ENCODE data around the gene UBE2Q2. TPM values are rescaled to one million over a fixed set of nuclear protein-coding genes. Genes with fewer than 3 reads are reported as not detected.
A peak's percentile ranks its signal among the peaks of the same experiment; 100 is the strongest.

The UBE2Q2 gene
- total and polyA plus RNA-seq, 2 experiments from 2014 or later, result 44.1 to 63.6 TPM

DNA sequence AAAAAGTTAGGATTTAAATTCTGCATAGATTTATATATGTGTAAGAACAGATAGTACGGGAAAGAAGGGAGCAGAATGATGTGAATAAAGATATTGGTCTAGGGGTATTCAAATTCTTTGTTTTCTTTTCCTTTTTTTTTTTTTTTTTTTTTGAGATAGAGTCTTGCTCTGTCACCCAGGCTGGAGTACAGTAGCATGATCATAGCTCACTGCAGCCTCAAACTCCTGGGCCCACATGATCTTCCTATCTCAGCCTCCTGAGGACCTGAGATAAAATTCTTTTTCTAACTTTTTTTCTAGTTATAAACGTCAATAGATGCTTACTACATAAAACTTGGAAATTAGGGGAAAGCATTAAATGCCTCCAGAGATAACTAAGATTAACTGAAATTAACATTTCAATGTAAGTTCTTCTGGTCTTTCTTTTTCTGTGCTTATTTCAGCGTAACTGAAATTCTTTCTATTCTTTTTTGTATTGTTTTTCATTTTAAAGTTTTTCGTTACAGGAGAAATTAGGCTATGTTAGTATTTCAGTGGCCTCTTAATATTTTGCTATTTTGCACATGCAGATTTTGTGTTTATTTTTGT is 29.2 kb downstream of the UBE2Q2 start:
- no peaks in the 10 kb centered on the region for H3F3A ChIP-seq (ENCODE audit: insufficient read depth)
- no peak overlapping the region for H3K9ac ChIP-seq
- WGBS, 2 experiments (ENCODE audit: low coverage in 1 of 2, low lambda C conversion rate in 2 of 2, missing lambda C conversion rate in 2 of 2), result 85 to 93% methylated on average over 4 of the region's 4 CpGs
- H3K27me3 ChIP-seq (replicated peaks; ENCODE audit: insufficient read depth), result no peaks in the 10 kb centered on the region
- no peak overlapping the region for H3K4me2 ChIP-seq (ENCODE audit: unreplicated experiment)
- TF ChIP-seq EZH2 (IDR thresholded peaks at IDR 0.05; ENCODE audit: insufficient read depth, poor library complexity, severe bottlenecking), result no peak
- no peak for TF ChIP-seq EZH2phosphoT487 (IDR thresholded peaks at IDR 0.05; ENCODE audit: insufficient read depth, low read depth)
- no peak overlapping the region for H3K27ac ChIP-seq
- H3K4me1 ChIP-seq (ENCODE audit: insufficient read depth), result no peaks in the 10 kb centered on the region
- no peak overlapping the region for H3K4me3 ChIP-seq
- peaks cover 42% of the 10 kb centered on the region for H3K36me3 ChIP-seq (ENCODE audit: low read depth)
- no peaks in the 10 kb centered on the region for H3K9me2 ChIP-seq (ENCODE audit: insufficient read depth)
- DNase-seq, result no peak
- no peaks in the 10 kb centered on the region; the same call in 1 of the 2 replicates for H4K20me1 ChIP-seq (ENCODE audit: insufficient read depth)
- in situ Hi-C loops (cut with MboI), result no loop called here
- H3K9me3 ChIP-seq (ENCODE audit: low read depth), result no peaks in the 10 kb centered on the region
- peaks cover 60% of the 10 kb centered on the region for H3K79me2 ChIP-seq (ENCODE audit: insufficient read depth)
- H2AFZ ChIP-seq, result no peak overlapping the region

DNA sequence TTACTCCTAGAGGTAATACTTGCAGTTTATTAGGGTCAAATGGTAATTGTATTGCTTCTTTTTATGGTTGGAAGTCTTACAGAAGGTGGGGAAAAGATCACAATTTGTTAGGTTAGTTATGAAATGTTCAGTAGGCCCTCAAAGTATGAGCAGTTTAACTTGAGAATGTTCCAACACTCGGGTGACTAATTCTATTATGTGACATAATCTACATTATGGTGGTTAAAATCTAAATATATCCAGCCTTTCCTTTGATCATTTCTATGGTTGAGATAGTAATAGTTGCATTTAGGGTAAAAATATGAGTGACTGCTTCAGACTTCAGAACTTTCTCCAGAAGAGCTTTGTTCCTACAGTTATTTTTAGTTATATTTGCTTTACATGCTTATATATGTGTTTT is 40.8 kb downstream of the UBE2Q2 start:
- H4K20me1 ChIP-seq (ENCODE audit: insufficient read depth), result no peaks in the 10 kb centered on the region
- no peaks in the 10 kb centered on the region for H3K9me3 ChIP-seq (ENCODE audit: low read depth)
- peak overlapping the region; percentile 33; the same call in 1 of the 2 replicates for H3K27ac ChIP-seq
- peaks cover 10% of the 10 kb centered on the region for H3K4me1 ChIP-seq (ENCODE audit: insufficient read depth)
- TF ChIP-seq EZH2 (IDR thresholded peaks at IDR 0.05; ENCODE audit: insufficient read depth, poor library complexity, severe bottlenecking), result no peak
- no peak for TF ChIP-seq EZH2phosphoT487 (IDR thresholded peaks at IDR 0.05; ENCODE audit: insufficient read depth, low read depth)
- H2AFZ ChIP-seq, result no peak overlapping the region
- H3K79me2 ChIP-seq (ENCODE audit: insufficient read depth), result peaks cover 39% of the 10 kb centered on the region
- no peaks in the 10 kb centered on the region for H3K9me2 ChIP-seq (ENCODE audit: insufficient read depth)
- no peak overlapping the region for H3K9ac ChIP-seq
- H3K27me3 ChIP-seq (replicated peaks; ENCODE audit: insufficient read depth), result no peaks in the 10 kb centered on the region
- H3F3A ChIP-seq (ENCODE audit: insufficient read depth), result peaks cover 27% of the 10 kb centered on the region; the same call in 1 of the 2 replicates
- 44% methylated on average over 1 of the region's 1 CpG for WGBS, 2 experiments (ENCODE audit: low coverage in 1 of 2, low lambda C conversion rate in 2 of 2, missing lambda C conversion rate in 2 of 2)
- DNase-seq, result peak; percentile 75
- in situ Hi-C loops (cut with MboI), result no loop called here
- H3K36me3 ChIP-seq (ENCODE audit: low read depth), result peaks cover 16% of the 10 kb centered on the region
- H3K4me3 ChIP-seq, result no peak overlapping the region
- peak overlapping the region; percentile 55 for H3K4me2 ChIP-seq (ENCODE audit: unreplicated experiment)

GRCh38 chr15:75887178-75887577 is 43.9 kb downstream of the UBE2Q2 start:
- TF ChIP-seq EZH2phosphoT487 (IDR thresholded peaks at IDR 0.05; ENCODE audit: insufficient read depth, low read depth) (no peak), EZH2 (IDR thresholded peaks at IDR 0.05; ENCODE audit: insufficient read depth, poor library complexity, severe bottlenecking) (no peak)
- H3K4me1 ChIP-seq (ENCODE audit: insufficient read depth), result peaks cover 28% of the 10 kb centered on the region
- in situ Hi-C loops (cut with MboI), result no loop called here
- peaks cover 34% of the 10 kb centered on the region for H3F3A ChIP-seq (ENCODE audit: insufficient read depth)
- no peak for DNase-seq
- 90 to 97% methylated on average over 1 of the region's 1 CpG for WGBS, 2 experiments (ENCODE audit: low coverage in 1 of 2, low lambda C conversion rate in 2 of 2, missing lambda C conversion rate in 2 of 2)
- peaks cover 9% of the 10 kb centered on the region for H3K36me3 ChIP-seq (ENCODE audit: low read depth)
- H3K9me2 ChIP-seq (ENCODE audit: insufficient read depth), result no peaks in the 10 kb centered on the region
- H3K4me3 ChIP-seq, result no peak overlapping the region
- H3K4me2 ChIP-seq (ENCODE audit: unreplicated experiment), result no peak overlapping the region
- no peak overlapping the region for H2AFZ ChIP-seq
- no peaks in the 10 kb centered on the region for H4K20me1 ChIP-seq (ENCODE audit: insufficient read depth)
- no peaks in the 10 kb centered on the region for H3K27me3 ChIP-seq (replicated peaks; ENCODE audit: insufficient read depth)
- no peaks in the 10 kb centered on the region for H3K9me3 ChIP-seq (ENCODE audit: low read depth)
- peaks cover 52% of the 10 kb centered on the region for H3K79me2 ChIP-seq (ENCODE audit: insufficient read depth)
- H3K9ac ChIP-seq, result no peak overlapping the region
- no peak overlapping the region for H3K27ac ChIP-seq

GRCh38 chr15:75891895-75892294 is 48.6 kb downstream of the UBE2Q2 start:
- no peaks in the 10 kb centered on the region for H3K9me3 ChIP-seq (ENCODE audit: low read depth)
- in situ Hi-C loops (cut with MboI), result no loop called here
- H3K4me2 ChIP-seq (ENCODE audit: unreplicated experiment), result peak overlapping the region; percentile 42
- H3K79me2 ChIP-seq (ENCODE audit: insufficient read depth), result peaks cover 39% of the 10 kb centered on the region
- H3K4me1 ChIP-seq (ENCODE audit: insufficient read depth), result peaks cover 23% of the 10 kb centered on the region
- H2AFZ ChIP-seq, result peak overlapping the region; percentile 30
- peak overlapping the region; percentile 89 for H3K27ac ChIP-seq
- no peak for TF ChIP-seq EZH2phosphoT487 (IDR thresholded peaks at IDR 0.05; ENCODE audit: insufficient read depth, low read depth)
- TF ChIP-seq EZH2 (IDR thresholded peaks at IDR 0.05; ENCODE audit: insufficient read depth, poor library complexity, severe bottlenecking), result no peak
- no peaks in the 10 kb centered on the region for H3K9me2 ChIP-seq (ENCODE audit: insufficient read depth)
- H3K4me3 ChIP-seq, result 0 out of 2 replicates have a peak overlapping the region, but pooled peaks have one; percentile 4
- peak overlapping the region; percentile 43 for H3K9ac ChIP-seq
- H3K36me3 ChIP-seq (ENCODE audit: low read depth), result peaks cover 4% of the 10 kb centered on the region; the same call in 1 of the 2 replicates
- peak; percentile 90 for DNase-seq
- H3K27me3 ChIP-seq (replicated peaks; ENCODE audit: insufficient read depth), result no peaks in the 10 kb centered on the region
- peaks cover 25% of the 10 kb centered on the region for H3F3A ChIP-seq (ENCODE audit: insufficient read depth)
- no peaks in the 10 kb centered on the region for H4K20me1 ChIP-seq (ENCODE audit: insufficient read depth)
